HG02938 (cell line): ENCODE results near the gene GRPEL1.

ENCODE experiments used
- ATAC-seq: cut with Tn5 transposase; IDR thresholded peaks from one replicate; pipeline ENCODE4 v1.9.1; 2021; ENCODE audit warnings: mild to moderate bottlenecking, moderate library complexity; ENCODE audit not compliant: unreplicated experiment

The GRPEL1 gene

GRCh38 chr4:7067126-7067451 lies 775 bp downstream of the GRPEL1 start:
- ATAC-seq = no peak

- ATAC-seq = no peak
These were observed 1.4 kb downstream of the GRPEL1 start for GRCh38 chr4:7066493-7066892.

- ATAC-seq = no peak
These were observed 1.9 kb downstream of the GRPEL1 start for GRCh38 chr4:7066006-7066405.

- no peak for ATAC-seq
These were observed 4.5 kb downstream of the GRPEL1 start for GRCh38 chr4:7063362-7063761.

GRCh38 chr4:7062816-7063215 lies 5.0 kb downstream of the GRPEL1 start:
- ATAC-seq = no peak

GRCh38 chr4:7061815-7062214 lies 6.0 kb downstream of the GRPEL1 start:
- ATAC-seq = no peak

GRCh38 chr4:7060346-7061150 lies 7.3 kb downstream of the GRPEL1 start:
- ATAC-seq = no peak

GRCh38 chr4:7059662-7060061 lies 8.2 kb downstream of the GRPEL1 start:
- no peak for ATAC-seq

GRCh38 chr4:7058792-7059191 lies 9.1 kb downstream of the GRPEL1 start:
- ATAC-seq = no peak

GRCh38 chr4:7055990-7056325 lies 11.9 kb downstream of the GRPEL1 start:
- no peak for ATAC-seq

GRCh38 chr4:7055111-7055989 lies 12.5 kb downstream of the GRPEL1 start:
- no peak for ATAC-seq

GRCh38 chr4:7054106-7054880 lies 13.6 kb downstream of the GRPEL1 start:
- no peak for ATAC-seq

GRCh38 chr4:7052923-7053715 lies 14.7 kb downstream of the GRPEL1 start:
- ATAC-seq = no peak

- ATAC-seq = no peak
These were observed 15.6 kb downstream of the GRPEL1 start for GRCh38 chr4:7052313-7052712.

- no peak for ATAC-seq
These were observed 16.0 kb downstream of the GRPEL1 start for GRCh38 chr4:7051905-7052304.

- ATAC-seq = no peak
These were observed 16.7 kb downstream of the GRPEL1 start for GRCh38 chr4:7051144-7051495.

- ATAC-seq = no peak
These were observed 17.3 kb downstream of the GRPEL1 start for GRCh38 chr4:7050481-7051143.

GRCh38 chr4:7049739-7050138 lies 18.1 kb downstream of the GRPEL1 start:
- no peak for ATAC-seq

GRCh38 chr4:7049295-7049694 lies 18.6 kb downstream of the GRPEL1 start:
- ATAC-seq = no peak

GRCh38 chr4:7048642-7049041 lies 19.2 kb downstream of the GRPEL1 start:
- ATAC-seq = no peak
